ENCODE results near the gene CCDC142. TPM values are rescaled to one million over a fixed set of nuclear protein-coding genes. Genes with fewer than 3 reads are reported as not detected.

The CCDC142 gene
- total RNA-seq, 4 donors from 2014 or later = 10.9 to 42.8 (median 35.7) TPM

DNA sequence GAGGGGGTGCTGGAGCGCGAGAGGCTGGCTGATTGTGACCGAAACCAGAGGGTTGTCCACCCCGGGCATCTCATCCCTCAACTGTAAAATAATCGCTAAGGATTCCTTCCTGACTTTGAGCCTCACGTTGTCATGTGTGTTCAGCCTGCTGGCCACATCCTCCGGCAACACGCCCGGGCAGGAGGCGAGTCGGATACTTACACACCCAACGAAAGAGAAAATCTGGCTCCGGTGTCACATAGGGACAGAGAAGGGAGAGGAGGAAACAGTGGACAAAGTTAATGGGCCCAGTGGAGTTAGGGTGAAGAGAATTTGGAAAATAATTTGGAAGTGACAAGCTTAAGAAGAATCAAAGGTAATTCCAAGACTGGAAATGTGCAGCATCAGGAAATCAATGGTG lies 33.9 kb upstream of the CCDC142 start:
- Histone ChIP-seq H3K36me3 (no peaks in the 10 kb centered on the region), H3K4me3 (no peak overlapping the region), H3K27me3 (peaks cover 34 to 49% of the 10 kb centered on the region in 2 donors), H3K4me1 (peaks cover 0 to 12% of the 10 kb centered on the region in 2 donors), H3K27ac (no peak overlapping the region), H3K9me3 (no peaks in the 10 kb centered on the region)
- TF ChIP-seq CTCF (IDR thresholded peaks at IDR 0.05) = no peak
- no peak for TF ChIP-seq POLR2A (IDR thresholded peaks at IDR 0.05)
- intact Hi-C loops (cut with DNase I; ENCODE audit: low total_unique reads) = no loop called here
- no peak for DNase-seq

GRCh38 chr2:74515981-74516633 lies 33.3 kb upstream of the CCDC142 start:
- no peaks in the 10 kb centered on the region for H3K9me3 ChIP-seq
- peaks cover 0 to 12% of the 10 kb centered on the region in 2 donors for H3K4me1 ChIP-seq
- intact Hi-C loops (cut with DNase I; ENCODE audit: low total_unique reads) = no loop called here
- H3K27ac ChIP-seq = no peak overlapping the region
- H3K4me3 ChIP-seq = peak overlapping the region in 1 of 2 donors; percentile 7
- H3K36me3 ChIP-seq = no peaks in the 10 kb centered on the region
- TF ChIP-seq CTCF (IDR thresholded peaks at IDR 0.05) (no peak), POLR2A (IDR thresholded peaks at IDR 0.05) (no peak)
- H3K27me3 ChIP-seq = peaks cover 34 to 49% of the 10 kb centered on the region in 2 donors
- no peak for DNase-seq

DNA sequence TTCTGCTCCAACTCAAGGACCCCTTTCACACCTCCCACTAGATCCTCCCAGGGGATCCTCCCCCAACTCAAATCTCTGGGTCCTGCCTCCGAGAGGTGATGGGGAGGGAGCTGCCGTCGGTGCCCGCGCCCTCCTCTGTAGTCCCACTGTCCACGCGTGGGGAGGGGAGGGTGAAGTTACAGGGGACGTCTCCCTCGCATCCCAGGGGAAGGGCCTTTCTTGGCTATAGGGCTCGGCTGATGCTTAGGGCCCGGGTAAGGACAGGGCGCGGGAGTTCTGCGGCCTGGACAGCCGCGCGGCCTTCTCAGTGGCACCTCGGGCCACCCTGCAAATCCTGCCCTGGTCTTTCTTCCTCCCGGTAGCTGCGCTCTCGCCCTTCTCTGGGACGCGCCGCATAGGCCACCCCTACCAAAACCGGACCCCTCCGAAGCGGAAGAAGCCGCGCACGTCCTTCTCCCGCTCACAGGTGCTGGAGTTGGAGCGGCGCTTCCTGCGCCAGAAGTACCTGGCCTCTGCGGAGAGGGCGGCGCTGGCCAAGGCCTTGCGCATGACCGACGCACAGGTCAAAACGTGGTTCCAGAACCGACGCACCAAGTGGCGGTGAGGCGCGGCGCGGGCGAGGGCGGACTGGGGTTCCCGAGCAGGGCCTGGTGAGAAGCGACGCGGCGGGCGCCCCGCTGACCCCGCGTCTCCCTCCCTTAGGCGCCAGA lies 32.6 kb upstream of the CCDC142 start:
- no peak overlapping the region for H3K4me3 ChIP-seq
- no peak overlapping the region for H3K27ac ChIP-seq
- peaks cover 34 to 49% of the 10 kb centered on the region in 2 donors for H3K27me3 ChIP-seq
- intact Hi-C loops (cut with DNase I; ENCODE audit: low total_unique reads) = no loop called here
- H3K9me3 ChIP-seq = no peaks in the 10 kb centered on the region
- peaks cover 0 to 12% of the 10 kb centered on the region in 2 donors for H3K4me1 ChIP-seq
- no peaks in the 10 kb centered on the region for H3K36me3 ChIP-seq
- TF ChIP-seq POLR2A (IDR thresholded peaks at IDR 0.05) (no peak), CTCF (IDR thresholded peaks at IDR 0.05) (no peak)
- DNase-seq = no peak

DNA sequence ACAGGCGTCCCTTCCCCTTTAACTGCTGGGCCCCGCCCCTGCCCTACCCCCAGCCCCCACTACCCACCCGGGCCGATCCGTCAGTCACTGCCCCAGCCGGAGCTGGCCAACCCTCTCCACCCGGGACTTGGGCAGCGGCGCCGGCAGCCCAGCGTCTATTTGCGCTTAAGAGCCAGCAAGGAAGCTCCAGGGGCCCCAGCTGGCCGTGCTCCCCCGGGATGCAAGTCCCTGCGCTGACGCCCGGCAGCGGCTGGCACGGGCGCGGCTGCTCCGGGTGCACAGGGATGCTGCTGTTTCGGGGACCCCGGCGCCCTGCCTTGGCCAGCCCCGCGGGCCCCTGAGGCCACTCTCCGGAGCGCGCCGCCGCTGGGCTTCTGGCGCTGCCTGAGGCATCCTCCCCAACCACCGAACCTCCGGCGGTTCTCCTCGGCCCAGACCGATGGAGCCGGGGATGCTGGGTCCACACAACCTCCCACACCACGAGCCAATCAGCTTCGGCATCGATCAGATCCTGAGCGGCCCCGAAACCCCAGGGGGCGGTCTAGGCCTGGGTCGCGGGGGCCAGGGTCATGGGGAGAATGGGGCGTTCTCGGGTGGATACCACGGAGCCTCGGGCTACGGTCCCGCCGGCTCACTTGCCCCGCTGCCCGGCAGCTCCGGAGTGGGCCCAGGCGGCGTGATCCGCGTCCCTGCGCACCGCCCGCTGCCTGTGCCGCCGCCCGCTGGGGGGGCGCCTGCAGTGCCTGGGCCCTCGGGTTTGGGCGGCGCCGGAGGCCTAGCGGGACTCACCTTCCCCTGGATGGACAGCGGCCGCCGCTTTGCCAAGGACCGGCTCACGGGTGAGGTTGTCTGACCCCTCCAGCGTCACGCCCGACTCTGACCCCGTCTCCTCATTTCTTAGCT lies 31.8 kb upstream of the CCDC142 start, which contains the start of gene TLX2:
TLX2 (plus strand) TSS at position 83 of the 903 bp plus-strand sequence; CDS start at position 440, 357 bp downstream.
- no peak for DNase-seq
- Histone ChIP-seq H3K27ac (no peak within 1 kb of the TSS), H3K9me3 (no peaks in the 10 kb centered on the region), H3K27me3 (peaks cover 34 to 49% of the 10 kb centered on the region in 2 donors), H3K4me1 (peaks cover 0 to 12% of the 10 kb centered on the region in 2 donors), H3K4me3 (no peak within 1 kb of the TSS), H3K36me3 (no peaks in the 10 kb centered on the region)
- intact Hi-C loops (cut with DNase I; ENCODE audit: low total_unique reads) = no loop called here
- TF ChIP-seq POLR2A (IDR thresholded peaks at IDR 0.05) (no peak), CTCF (IDR thresholded peaks at IDR 0.05) (no peak)

All from uterus (tissue), 4 donors.